ENCODE measurements around the gene GJA3.
A peak's percentile ranks its signal among the peaks of the same experiment; 100 is the strongest.
"Not testable (repeated sequence)": the region's sequence is repeated elsewhere in the genome, so short reads cannot be mapped to it uniquely, and the experiment has no call there.

The GJA3 gene

GRCh38 chr13:20182231-20182846 is 21.5 kb upstream of the GJA3 start:
- DNase-seq (ENCODE audit: low spot score), result peak; percentile 73

- no peak for DNase-seq (ENCODE audit: low spot score)
Observed at GRCh38 chr13:20181188-20181587, 20.3 kb upstream of the GJA3 start.

- DNase-seq (ENCODE audit: low spot score), result no peak
Observed at GRCh38 chr13:20178156-20178555, 17.3 kb upstream of the GJA3 start.

- DNase-seq (ENCODE audit: low spot score), result no peak
Observed at GRCh38 chr13:20177049-20177831, 16.4 kb upstream of the GJA3 start.

GRCh38 chr13:20175907-20176652 is 15.2 kb upstream of the GJA3 start:
- DNase-seq (ENCODE audit: low spot score), result no peak

GRCh38 chr13:20175406-20175794 is 14.5 kb upstream of the GJA3 start:
- no peak for DNase-seq (ENCODE audit: low spot score)

GRCh38 chr13:20174656-20175405 is 14.0 kb upstream of the GJA3 start:
- peak; percentile 63 for DNase-seq (ENCODE audit: low spot score)

- DNase-seq (ENCODE audit: low spot score), result no peak
Observed at GRCh38 chr13:20173116-20173746, 12.4 kb upstream of the GJA3 start.

GRCh38 chr13:20171364-20171763 is 10.5 kb upstream of the GJA3 start:
- DNase-seq (ENCODE audit: low spot score), result no peak

GRCh38 chr13:20170921-20171320 is 10.1 kb upstream of the GJA3 start:
- DNase-seq (ENCODE audit: low spot score), result no peak

- DNase-seq (ENCODE audit: low spot score), result no peak
Observed at GRCh38 chr13:20168396-20168795, 7.5 kb upstream of the GJA3 start.

- DNase-seq (ENCODE audit: low spot score), result no peak
Observed at GRCh38 chr13:20165417-20166257, 4.8 kb upstream of the GJA3 start.

GRCh38 chr13:20161951-20162300 is 1.1 kb upstream of the GJA3 start:
- DNase-seq (ENCODE audit: low spot score), result no peak

- DNase-seq (ENCODE audit: low spot score), result peak; percentile 37
Observed at GRCh38 chr13:20161275-20161950, 561 bp upstream of the GJA3 start.

- no peak for DNase-seq (ENCODE audit: low spot score)
Observed at GRCh38 chr13:20159646-20160305, 1.1 kb downstream of the GJA3 start.

- no peak for DNase-seq (ENCODE audit: low spot score)
Observed at GRCh38 chr13:20157151-20157796, 3.6 kb downstream of the GJA3 start.

GRCh38 chr13:20156702-20157101 is 4.2 kb downstream of the GJA3 start:
- DNase-seq (ENCODE audit: low spot score), result no peak

GRCh38 chr13:20153290-20153689 is 7.6 kb downstream of the GJA3 start:
- DNase-seq (ENCODE audit: low spot score), result not testable (repeated sequence)

- no peak for DNase-seq (ENCODE audit: low spot score)
Observed at GRCh38 chr13:20151612-20152011, 9.2 kb downstream of the GJA3 start.
